Erythroblast (primary cell): Measurements from ENCODE around the gene RUSC1.

ENCODE experiments used
- GATA1 ChIP-seq: IDR thresholded peaks from 2 replicates; pipeline ENCODE4 v1.6.1; 2011; ENCODE audit warnings: low read depth, mild to moderate bottlenecking, control low read depth, low read length, moderate library complexity
- POLR2A ChIP-seq: IDR thresholded peaks from 2 replicates; pipeline ENCODE4 v1.6.1; 2011; ENCODE audit warnings: mild to moderate bottlenecking, low read length

- TF ChIP-seq POLR2A (peak; percentile 28), GATA1 (no peak)
Measured at GRCh38 chr1:155284476-155284875, 36.2 kb upstream of the RUSC1 start.
